Midbrain (tissue), 1 donor: ENCODE data around the gene TLN1.

Experiments
- DNase-seq: peaks from one replicate; lab custom pipeline; 2025; lab: John Stamatoyannopoulos, UW

The TLN1 gene

GRCh38 chr9:35686222-35687203 is 45.5 kb downstream of the TLN1 start:
- DNase-seq, result no peak

DNA sequence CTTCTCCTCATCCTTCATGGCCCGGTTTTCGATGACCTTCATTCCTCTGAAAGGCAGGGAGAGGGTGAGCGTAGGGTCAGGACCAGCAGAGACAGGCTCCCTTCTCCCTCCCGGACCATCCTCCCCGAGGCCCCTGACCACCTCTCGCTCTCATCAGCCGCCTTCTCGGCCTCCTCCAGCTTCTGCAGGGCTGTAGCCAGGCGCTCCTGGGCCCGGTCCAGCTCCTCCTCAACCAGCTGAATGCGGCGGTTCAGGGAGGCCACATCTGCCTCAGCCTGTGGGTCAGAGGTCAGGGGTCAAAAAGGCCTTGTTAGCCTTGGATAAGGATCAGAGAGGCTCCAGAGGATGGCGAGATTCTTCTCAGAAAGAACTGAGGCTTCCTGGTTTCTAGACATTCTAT is 46.5 kb downstream of the TLN1 start:
- no peak for DNase-seq

DNA sequence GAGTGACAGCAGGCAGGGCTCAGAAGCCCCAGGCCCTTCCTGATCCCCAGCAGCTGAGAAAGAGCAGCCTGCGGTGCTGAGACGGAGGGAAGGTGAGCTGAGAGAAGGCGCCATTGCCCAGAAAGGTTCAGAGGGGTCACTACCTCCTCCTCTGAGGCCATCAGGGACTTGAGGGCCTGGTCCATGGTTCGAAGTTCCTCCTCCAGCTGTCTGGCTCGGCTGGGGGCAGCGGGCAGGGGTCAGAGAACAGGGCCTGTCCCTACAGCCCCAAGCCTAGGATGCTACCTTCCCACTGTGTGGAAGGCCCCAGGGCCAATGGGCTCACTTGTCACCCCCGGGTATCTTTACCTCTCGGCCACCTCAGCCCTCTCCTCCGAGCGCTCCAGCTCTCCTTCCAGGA is 47.1 kb downstream of the TLN1 start:
- DNase-seq, result no peak

DNA sequence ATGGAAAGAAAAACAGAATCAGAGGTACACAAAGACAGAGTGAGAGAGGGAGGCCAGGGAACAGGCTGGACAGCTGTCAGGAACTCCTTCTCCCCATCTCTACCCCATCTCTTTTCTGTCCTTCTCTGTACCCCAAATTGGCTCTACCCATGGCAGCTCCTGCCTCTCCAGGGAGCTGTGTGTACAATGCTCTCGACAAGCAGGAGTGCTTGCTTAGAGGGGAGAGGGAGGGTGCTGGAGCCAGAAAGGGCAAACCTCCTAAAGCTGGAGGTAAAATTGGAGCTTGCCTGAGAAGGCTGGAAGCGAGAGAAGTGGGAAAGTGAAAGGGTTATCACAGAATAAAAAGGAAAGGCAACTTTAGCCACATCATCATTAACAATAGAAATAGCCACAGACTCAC is 48.7 kb downstream of the TLN1 start:
- DNase-seq, result no peak

DNA sequence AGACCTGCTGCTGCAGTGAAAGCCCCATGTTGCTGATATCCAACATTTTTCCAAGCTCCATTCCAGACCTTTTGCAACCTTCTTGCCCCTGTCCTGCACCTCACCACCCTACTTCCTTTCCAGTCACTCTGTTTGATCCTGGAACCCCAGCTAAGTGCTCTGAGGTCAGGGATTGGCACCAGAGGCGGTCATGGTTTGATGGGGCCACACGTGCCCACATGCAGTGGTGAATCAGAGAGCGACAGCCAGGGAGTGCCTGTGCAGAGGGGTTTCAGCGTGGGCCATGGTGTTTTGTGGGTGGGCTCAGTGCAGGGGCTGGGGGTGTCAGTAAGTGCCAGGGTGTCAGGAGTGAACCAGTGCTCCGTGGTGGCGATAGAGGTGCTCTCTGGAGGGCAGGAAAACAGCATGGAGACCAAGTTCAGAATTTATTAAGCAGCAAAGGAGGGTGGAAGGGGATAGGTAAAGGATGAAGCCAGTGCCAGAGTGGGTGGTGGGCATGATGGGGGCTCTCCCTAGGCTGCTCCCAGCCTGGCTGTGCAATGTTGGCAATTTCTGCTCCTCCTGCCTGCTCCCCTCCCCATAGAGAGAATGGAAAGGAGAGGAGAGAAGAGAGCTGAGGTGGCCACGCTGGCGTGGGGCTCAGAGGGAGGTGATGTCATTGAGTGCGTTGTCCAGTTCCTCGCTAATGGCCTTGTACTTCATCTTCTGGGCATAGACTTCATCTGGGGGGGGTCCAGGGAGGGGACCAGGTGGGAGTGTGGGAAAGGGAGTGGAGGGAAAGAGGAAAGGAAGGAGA is 49.3 kb downstream of the TLN1 start:
- DNase-seq, result no peak

DNA sequence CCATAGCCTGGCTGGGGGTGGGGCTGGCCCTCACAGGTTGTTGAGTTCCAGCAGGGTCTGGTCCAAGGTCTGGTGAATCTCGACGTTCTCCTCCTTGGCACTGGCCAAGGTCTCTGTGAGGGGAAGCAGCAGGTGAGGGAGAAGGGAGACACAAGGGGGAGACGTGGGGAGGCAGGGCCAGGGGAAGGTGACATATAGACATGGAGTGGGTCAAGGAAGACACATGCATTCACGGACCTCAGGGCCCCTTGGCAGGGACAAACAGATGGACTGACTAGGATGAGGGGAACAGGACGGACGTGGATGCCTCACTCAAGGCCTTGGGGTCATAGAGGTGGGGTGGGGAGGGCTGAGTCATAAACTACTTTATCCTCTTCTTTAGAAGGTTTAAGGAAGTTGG is 49.9 kb downstream of the TLN1 start:
- DNase-seq, result no peak

DNA sequence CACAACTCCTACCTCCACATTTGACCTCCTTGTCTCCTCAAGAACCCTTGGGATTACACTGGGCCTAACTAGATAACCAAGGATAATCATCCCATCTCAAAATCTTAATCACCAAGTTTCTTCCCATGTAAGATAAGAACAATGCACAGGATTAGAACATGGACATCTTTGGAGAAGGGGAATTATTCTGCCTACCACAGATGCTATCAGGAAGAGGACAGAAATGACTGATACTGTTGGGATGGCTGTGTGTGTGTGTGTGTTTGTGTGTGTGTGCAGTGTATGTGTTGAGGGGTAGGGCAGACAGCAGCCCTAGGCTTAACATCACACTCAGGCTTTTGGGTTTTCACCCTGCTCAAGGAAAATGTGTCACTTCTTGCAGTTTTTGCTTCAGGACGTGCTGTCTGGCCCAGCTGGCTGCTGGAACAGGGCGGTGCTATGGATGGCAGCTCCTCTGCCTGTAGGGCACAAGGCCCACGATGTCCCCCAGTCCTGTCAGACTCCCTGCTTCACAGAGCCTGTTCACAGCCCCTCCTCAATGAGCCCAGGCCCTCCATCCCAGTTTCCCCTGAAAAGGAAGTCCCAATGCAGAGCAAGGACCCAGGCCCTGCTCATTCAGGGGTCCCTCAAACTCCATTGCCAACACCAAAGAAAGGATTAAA is 50.5 kb downstream of the TLN1 start:
- no peak for DNase-seq

DNA sequence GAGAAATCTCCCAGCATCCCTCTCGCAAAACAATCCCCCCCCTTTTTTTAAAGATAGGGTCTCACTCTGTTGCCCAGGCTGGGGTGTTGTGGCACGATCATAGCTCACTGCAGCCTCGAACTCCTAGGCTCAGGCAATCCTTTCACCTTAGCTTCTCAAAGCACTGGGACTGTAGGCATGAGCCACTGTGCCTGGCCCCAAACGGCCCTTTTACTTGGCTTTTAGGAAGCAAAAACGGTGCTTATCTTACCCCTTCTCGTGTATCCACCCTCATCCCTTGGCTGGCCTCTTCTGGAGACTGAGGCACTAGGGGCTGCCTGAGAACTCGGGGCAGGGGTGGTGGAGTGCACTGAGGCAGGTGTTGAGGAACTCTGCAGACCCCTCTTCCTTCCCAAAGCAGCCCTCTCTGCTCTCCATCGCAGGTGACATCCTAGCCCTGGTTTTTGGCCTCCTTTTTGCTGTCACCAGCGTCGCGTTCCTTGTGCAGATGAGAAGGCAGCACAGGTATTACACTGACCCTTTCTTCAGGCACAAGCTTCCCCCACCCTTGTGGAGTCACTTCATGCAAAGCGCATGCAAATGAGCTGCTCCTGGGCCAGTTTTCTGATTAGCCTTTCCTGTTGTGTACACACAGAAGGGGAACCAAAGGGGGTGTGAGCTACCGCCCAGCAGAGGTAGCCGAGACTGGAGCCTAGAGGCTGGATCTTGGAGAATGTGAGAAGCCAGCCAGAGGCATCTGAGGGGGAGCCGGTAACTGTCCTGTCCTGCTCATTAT is 51.5 kb downstream of the TLN1 start:
- no peak for DNase-seq

DNA sequence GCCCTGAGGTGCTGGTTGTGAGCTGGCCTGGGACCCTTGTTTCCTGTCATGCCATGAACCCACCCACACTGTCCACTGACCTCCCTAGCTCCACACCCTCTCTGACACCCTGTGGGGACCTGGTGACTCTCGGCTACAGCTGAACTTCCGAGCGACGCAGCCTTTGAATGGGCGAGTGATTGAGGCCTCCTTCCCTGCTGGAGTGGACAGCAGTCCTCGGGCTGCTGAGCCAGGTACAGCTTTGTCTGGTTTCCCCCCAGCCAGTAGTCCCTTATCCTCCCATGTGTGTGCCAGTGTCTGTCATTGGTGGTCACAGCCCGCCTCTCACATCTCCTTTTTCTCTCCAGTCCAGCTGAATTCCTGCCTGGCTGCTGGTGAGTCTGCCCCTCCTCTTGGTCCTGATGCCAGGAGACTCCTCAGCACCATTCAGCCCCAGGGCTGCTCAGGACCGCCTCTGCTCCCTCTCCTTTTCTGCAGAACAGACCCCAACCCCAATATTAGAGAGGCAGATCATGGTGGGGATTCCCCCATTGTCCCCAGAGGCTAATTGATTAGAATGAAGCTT is 52.1 kb downstream of the TLN1 start:
- DNase-seq, result no peak

DNA sequence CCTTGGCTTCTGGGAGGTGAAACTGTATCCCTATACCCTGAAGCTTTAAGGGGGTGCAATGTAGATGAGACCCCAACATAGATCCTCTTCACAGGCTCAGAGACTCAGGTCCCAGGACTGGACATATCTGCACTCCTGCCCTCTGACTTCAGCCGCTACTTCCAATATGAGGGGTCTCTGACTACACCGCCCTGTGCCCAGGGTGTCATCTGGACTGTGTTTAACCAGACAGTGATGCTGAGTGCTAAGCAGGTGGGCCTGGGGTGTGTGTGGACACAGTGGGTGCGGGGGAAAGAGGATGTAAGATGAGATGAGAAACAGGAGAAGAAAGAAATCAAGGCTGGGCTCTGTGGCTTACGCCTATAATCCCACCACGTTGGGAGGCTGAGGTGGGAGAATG is 52.9 kb downstream of the TLN1 start:
- no peak for DNase-seq

- DNase-seq, result no peak
Observed at GRCh38 chr9:35675732-35676392, 56.1 kb downstream of the TLN1 start.

DNA sequence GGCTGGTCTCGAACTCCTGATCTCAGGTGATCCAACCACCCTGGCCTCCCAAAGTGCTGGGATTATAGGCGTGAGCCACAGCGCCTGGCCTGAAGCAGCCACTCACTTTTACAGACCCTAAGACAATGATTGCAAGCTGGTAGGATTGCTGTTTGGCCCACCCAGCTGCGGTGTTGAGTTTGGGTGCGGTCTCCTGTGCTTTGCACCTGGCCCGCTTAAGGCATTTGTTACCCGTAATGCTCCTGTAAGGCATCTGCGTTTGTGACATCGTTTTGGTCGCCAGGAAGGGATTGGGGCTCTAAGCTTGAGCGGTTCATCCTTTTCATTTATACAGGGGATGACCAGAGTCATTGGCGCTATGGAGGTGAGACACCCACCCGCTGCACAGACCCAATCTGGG is 56.8 kb downstream of the TLN1 start:
- no peak for DNase-seq

DNA sequence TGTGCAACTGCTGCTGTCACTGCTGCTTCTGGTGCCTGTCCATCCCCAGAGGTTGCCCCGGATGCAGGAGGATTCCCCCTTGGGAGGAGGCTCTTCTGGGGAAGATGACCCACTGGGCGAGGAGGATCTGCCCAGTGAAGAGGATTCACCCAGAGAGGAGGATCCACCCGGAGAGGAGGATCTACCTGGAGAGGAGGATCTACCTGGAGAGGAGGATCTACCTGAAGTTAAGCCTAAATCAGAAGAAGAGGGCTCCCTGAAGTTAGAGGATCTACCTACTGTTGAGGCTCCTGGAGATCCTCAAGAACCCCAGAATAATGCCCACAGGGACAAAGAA is 58.0 kb downstream of the TLN1 start:
- no peak for DNase-seq

GRCh38 chr9:35673132-35674024 is 58.6 kb downstream of the TLN1 start, which contains the start of gene CA9:
CA9 (plus strand) TSS chr9:35673928; CDS start chr9:35673960, 32 bp downstream.
- DNase-seq, result peak; percentile 7

DNA sequence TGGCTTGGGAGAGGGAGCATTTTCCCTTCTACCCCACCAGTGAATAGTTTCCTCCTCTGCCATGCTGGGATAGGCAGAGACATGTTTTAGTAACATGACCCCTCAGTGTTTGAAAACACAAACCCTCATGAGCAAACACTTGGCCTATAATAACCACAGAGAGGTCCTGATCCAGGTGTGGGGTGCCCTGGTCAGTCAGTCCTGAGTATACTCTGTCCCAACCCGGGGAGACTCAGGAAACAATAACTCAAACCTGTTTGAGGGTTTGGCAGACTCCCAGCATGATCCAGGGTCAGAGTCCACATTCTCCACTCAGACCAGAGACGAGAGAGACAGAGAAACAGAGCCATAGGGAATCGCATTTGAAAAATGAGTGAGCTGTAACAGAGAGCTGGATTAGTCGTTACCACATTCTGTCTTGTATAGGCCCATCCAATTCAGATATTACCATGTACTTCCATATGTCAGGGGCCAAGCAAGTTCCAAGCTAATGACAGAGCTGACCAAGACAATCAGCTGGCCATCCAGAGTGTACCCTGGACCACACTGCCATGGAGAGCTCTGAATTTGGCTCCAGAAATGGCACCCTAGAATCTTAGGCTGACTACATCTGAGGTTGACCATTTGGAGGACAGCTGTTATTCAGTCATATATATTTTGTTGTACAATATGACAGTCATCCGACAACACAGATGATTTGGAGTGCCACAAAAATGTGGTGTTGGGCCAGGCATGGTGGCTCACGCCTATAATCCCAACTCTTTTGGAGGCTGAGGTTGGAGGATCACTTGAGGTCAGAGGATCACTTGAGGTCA is 62.5 kb downstream of the TLN1 start:
- DNase-seq, result no peak

DNA sequence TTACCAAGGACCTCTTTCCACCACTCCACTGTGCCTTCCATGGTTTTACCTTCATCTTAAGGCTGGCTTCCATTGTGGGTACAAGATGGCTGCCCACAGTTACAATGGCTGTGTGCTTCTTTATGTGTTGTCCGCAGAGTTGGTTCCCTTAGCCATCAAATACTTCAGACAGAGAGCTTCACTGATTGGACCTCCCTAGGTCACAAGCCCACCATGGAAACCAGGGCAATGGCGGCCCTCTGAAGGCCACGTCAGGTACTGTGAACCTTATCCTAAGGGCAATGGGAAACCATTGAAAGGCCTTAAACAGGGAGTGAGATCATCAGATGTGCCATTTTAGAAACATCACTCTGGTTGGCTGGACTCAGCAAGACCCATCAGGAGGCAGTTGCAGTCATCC is 64.1 kb downstream of the TLN1 start:
- DNase-seq, result no peak

DNA sequence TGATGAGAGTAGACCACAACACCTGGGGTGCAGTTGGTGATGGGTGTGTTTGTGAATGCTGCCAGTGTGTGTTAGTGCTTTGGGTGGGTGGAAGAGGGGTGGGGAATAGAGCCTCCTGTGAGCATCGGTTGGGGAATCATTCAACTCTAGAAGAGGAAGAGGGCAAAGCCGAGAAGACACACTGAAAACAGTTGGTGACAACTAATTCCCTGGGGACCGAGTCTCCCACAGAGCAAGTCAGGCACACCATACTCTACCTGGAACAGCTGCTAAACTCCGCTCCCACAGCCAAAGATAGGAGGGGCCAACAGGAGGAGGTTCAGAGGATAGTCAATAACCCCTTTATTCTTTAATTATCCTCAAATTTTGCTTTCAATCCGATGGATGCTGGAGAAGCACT is 65.4 kb downstream of the TLN1 start:
- no peak for DNase-seq

GRCh38 chr9:35666045-35666444 is 66.0 kb downstream of the TLN1 start:
- no peak for DNase-seq

DNA sequence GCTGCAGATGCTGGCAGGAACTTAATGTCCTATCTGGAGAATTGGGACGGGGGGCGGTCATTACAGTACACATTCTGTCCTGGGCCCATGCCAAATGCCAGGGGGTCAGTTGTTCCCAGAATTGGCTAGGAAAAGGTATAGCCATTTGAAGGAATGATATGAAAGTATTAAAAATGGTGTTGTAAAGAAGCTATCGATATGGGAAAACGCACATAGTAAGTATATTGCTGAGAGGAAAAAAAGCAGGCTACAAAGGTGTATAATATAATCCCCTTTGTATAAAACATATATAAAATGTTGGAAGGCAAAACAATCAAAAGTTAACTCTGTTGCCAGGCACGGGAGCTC is 66.5 kb downstream of the TLN1 start:
- no peak for DNase-seq
